ENCODE results near the gene B3GNT7.

GRCh38 chr2:231347638-231348037 lies 47.9 kb upstream of the B3GNT7 start:
- TF ChIP-seq CTCF (IDR thresholded peaks at IDR 0.05) (no peak), POLR2AphosphoS5 (IDR thresholded peaks at IDR 0.05; ENCODE audit: low read depth, low read length) (no peak), REST (IDR thresholded peaks at IDR 0.05; ENCODE audit: insufficient read depth in 1 of 2, low read depth in 2 of 2, low read length in 1 of 2) (no peak), TCF7L2 (IDR thresholded peaks at IDR 0.05; ENCODE audit: low read depth, low read length) (no peak), SIN3A (IDR thresholded peaks at IDR 0.05; ENCODE audit: borderline replicate concordance, insufficient read depth, low read depth, low read length) (no peak)

Data from Panc1 (cell line).